Endothelial cell (in vitro differentiated cells): ENCODE results near the gene TMIGD1. TPM values are rescaled to one million over a fixed set of nuclear protein-coding genes. Genes with fewer than 3 reads are reported as not detected.

ENCODE experiments used
- DNase-seq: peaks from one replicate; pipeline ENCODE4 v3.0.0; 2021; ENCODE audit warnings: low spot score
- H3K27ac Mint-ChIP-seq: one replicate; pipeline ENCODE4 v1.8.0; 2021; ENCODE audit warnings: mixed read lengths, inconsistent platforms; ENCODE audit not compliant: unreplicated experiment
- H3K27me3 Mint-ChIP-seq: one replicate; pipeline ENCODE4 v1.8.0; 2021; ENCODE audit warnings: mild to moderate bottlenecking, moderate library complexity, mixed read lengths, inconsistent platforms; ENCODE audit not compliant: unreplicated experiment
- H3K36me3 Mint-ChIP-seq: one replicate; pipeline ENCODE4 v1.8.0; 2021; ENCODE audit warnings: mild to moderate bottlenecking, low read depth, mixed read lengths, inconsistent platforms; ENCODE audit not compliant: unreplicated experiment
- H3K4me1 Mint-ChIP-seq: one replicate; pipeline ENCODE4 v1.8.0; 2021; ENCODE audit warnings: mild to moderate bottlenecking, mixed read lengths, inconsistent platforms; ENCODE audit not compliant: unreplicated experiment
- H3K4me3 Mint-ChIP-seq: one replicate; pipeline ENCODE4 v1.8.0; 2021; ENCODE audit warnings: mild to moderate bottlenecking, mixed read lengths, inconsistent platforms; ENCODE audit not compliant: unreplicated experiment
- H3K9me3 Mint-ChIP-seq: one replicate; pipeline ENCODE4 v1.8.0; 2021; ENCODE audit warnings: mixed read lengths, inconsistent platforms; ENCODE audit not compliant: unreplicated experiment
- total RNA-seq: library from RNA; stranded (reverse); fragmentation: NEBNext Ultra II Directional; extraction: Animal tissue kit (Norgen Biotek cat#: 25700); gene quantifications from one replicate; pipeline ENCODE4 v1.2.1, GENCODE V29; 2021; ENCODE audit not compliant: unreplicated experiment
- TF ChIP-seq, protein P1 (sequence below): fragments of 200-600 bp; sonication (generic); IDR thresholded peaks from one replicate; pipeline ENCODE4 v1.5.0; 2021; ENCODE audit warnings: antibody characterized with exemption; ENCODE audit not compliant: unreplicated experiment

Gene TMIGD1
- total RNA-seq, 1 donor from 2014 or later, result not detected

- Mint-ChIP-seq H3K36me3 (no peaks in the 10 kb centered on the region), H3K27ac (no peak overlapping the region), H3K27me3 (no peaks in the 10 kb centered on the region), H3K4me3 (no peak overlapping the region), H3K4me1 (no peaks in the 10 kb centered on the region), H3K9me3 (no peaks in the 10 kb centered on the region)
- TF ChIP-seq, protein P1, sequence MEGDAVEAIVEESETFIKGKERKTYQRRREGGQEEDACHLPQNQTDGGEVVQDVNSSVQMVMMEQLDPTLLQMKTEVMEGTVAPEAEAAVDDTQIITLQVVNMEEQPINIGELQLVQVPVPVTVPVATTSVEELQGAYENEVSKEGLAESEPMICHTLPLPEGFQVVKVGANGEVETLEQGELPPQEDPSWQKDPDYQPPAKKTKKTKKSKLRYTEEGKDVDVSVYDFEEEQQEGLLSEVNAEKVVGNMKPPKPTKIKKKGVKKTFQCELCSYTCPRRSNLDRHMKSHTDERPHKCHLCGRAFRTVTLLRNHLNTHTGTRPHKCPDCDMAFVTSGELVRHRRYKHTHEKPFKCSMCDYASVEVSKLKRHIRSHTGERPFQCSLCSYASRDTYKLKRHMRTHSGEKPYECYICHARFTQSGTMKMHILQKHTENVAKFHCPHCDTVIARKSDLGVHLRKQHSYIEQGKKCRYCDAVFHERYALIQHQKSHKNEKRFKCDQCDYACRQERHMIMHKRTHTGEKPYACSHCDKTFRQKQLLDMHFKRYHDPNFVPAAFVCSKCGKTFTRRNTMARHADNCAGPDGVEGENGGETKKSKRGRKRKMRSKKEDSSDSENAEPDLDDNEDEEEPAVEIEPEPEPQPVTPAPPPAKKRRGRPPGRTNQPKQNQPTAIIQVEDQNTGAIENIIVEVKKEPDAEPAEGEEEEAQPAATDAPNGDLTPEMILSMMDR, result no peak
- DNase-seq, result no peak
Observed at GRCh38 chr17:30318155-30318554, 15.7 kb downstream of the TMIGD1 start.

DNA sequence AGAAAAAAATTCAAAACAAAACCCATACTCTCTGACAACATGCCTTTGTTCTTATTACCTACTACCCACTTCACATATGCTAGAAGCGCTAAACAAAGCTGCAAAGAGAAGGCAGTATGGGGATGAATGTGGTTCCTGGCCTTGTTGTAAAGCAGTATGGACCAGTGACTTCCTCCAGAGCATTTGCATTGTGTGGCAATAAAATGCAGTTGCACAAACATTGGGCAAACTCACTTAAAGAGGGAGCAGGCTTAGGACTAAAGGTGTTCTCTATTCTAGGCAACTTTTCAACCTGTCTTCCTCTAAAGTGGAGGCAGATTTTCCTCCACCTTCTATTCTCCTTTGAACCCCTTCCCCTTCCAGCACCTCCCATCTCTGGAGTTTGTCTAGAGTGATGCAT, 17.1 kb downstream of the TMIGD1 start:
- no peaks in the 10 kb centered on the region for H3K27me3 Mint-ChIP-seq
- H3K36me3 Mint-ChIP-seq, result no peaks in the 10 kb centered on the region
- H3K9me3 Mint-ChIP-seq, result no peaks in the 10 kb centered on the region
- no peaks in the 10 kb centered on the region for H3K4me1 Mint-ChIP-seq
- no peak overlapping the region for H3K27ac Mint-ChIP-seq
- TF ChIP-seq, protein P1, result no peak
- no peak overlapping the region for H3K4me3 Mint-ChIP-seq
- DNase-seq, result no peak

GRCh38 chr17:30315106-30315505, 18.8 kb downstream of the TMIGD1 start:
- H3K4me3 Mint-ChIP-seq, result no peak overlapping the region
- H3K4me1 Mint-ChIP-seq, result no peaks in the 10 kb centered on the region
- TF ChIP-seq, protein P1, result no peak
- no peak for DNase-seq
- H3K9me3 Mint-ChIP-seq, result no peaks in the 10 kb centered on the region
- no peak overlapping the region for H3K27ac Mint-ChIP-seq
- H3K36me3 Mint-ChIP-seq, result no peaks in the 10 kb centered on the region
- no peaks in the 10 kb centered on the region for H3K27me3 Mint-ChIP-seq

DNA sequence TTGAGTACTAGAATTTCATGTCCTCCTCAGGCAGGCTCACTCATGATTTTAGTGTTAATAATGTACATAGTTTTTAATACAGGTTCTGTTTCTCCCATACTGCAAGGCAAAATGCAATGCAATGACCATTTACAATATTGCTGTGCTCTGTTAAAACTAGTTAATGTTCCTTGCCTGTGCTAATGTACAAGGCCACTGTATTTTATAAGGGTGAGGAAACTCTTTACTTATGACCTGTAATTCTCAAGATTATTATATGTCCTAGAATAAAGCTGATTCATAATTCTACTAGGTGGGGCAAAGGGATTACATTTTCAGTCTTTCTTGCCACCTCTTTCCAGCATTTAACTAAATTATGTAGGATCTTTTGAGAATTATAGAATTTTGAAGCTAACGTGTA, 19.4 kb downstream of the TMIGD1 start:
- DNase-seq, result no peak
- Mint-ChIP-seq H3K36me3 (no peaks in the 10 kb centered on the region), H3K27ac (no peak overlapping the region), H3K4me1 (no peaks in the 10 kb centered on the region), H3K4me3 (no peak overlapping the region), H3K27me3 (no peaks in the 10 kb centered on the region), H3K9me3 (no peaks in the 10 kb centered on the region)
- TF ChIP-seq, protein P1, result no peak

- Mint-ChIP-seq H3K27me3 (no peaks in the 10 kb centered on the region), H3K9me3 (no peaks in the 10 kb centered on the region), H3K4me3 (no peak overlapping the region), H3K27ac (no peak overlapping the region), H3K36me3 (no peaks in the 10 kb centered on the region), H3K4me1 (no peaks in the 10 kb centered on the region)
- TF ChIP-seq, protein P1, result no peak
- DNase-seq, result no peak
Observed at GRCh38 chr17:30312226-30312625, 21.6 kb downstream of the TMIGD1 start.
